DND-41 (cell line): ENCODE data around the gene LMX1B.

ENCODE experiments used
- CTCF ChIP-seq: IDR thresholded peaks from 2 replicates; pipeline ENCODE4 v1.5.1; 2012; ENCODE audit warnings: borderline replicate concordance, low read length, moderate library complexity, mild to moderate bottlenecking; ENCODE audit not compliant: poor library complexity, severe bottlenecking; ENCODE audit errors: extremely low read depth
- EZH2 ChIP-seq: IDR thresholded peaks from 3 replicates; pipeline ENCODE4 v1.6.1; 2012; ENCODE audit warnings: borderline replicate concordance, low read depth, mild to moderate bottlenecking, moderate library complexity, low read length, inconsistent platforms; ENCODE audit not compliant: severe bottlenecking

- TF ChIP-seq CTCF = no peak
- TF ChIP-seq EZH2 = no peak
These were observed 31.8 kb upstream of the LMX1B start for GRCh38 chr9:126581893-126582292.
